Kidney capillary endothelial cell (primary cell): ENCODE data around the gene ZNF407.
"Not testable (repeated sequence)": the region's sequence is repeated elsewhere in the genome, so short reads cannot be mapped to it uniquely, and the experiment has no call there.

ENCODE experiments used
- DNase-seq: peaks from one replicate; pipeline ENCODE4 v3.0.0-alpha.2; 2018; ENCODE audit warnings: low spot score

The ZNF407 gene

GRCh38 chr18:75073654-75074053, 476.0 kb downstream of the ZNF407 start:
- no peak for DNase-seq

GRCh38 chr18:75074196-75075015, 476.7 kb downstream of the ZNF407 start:
- DNase-seq: no peak

GRCh38 chr18:75075016-75075305, 477.3 kb downstream of the ZNF407 start:
- DNase-seq: no peak

GRCh38 chr18:75075429-75075841, 477.8 kb downstream of the ZNF407 start:
- DNase-seq: no peak

- DNase-seq: no peak
Measured at GRCh38 chr18:75076286-75076685, 478.6 kb downstream of the ZNF407 start.

GRCh38 chr18:75081486-75081885, 483.8 kb downstream of the ZNF407 start:
- DNase-seq: no peak

GRCh38 chr18:75083131-75083530, 485.5 kb downstream of the ZNF407 start:
- DNase-seq: no peak

- DNase-seq: no peak
Measured at GRCh38 chr18:75083761-75084160, 486.1 kb downstream of the ZNF407 start.

- DNase-seq: not testable (repeated sequence)
Measured at GRCh38 chr18:75085676-75086075, 488.0 kb downstream of the ZNF407 start.

- no peak for DNase-seq
Measured at GRCh38 chr18:75086494-75087034, 488.9 kb downstream of the ZNF407 start.

- no peak for DNase-seq
Measured at GRCh38 chr18:75087119-75088020, 489.7 kb downstream of the ZNF407 start.

- no peak for DNase-seq
Measured at GRCh38 chr18:75088021-75088506, 490.4 kb downstream of the ZNF407 start.

- no peak for DNase-seq
Measured at GRCh38 chr18:75088622-75089211, 491.0 kb downstream of the ZNF407 start.

GRCh38 chr18:75089748-75090327, 492.2 kb downstream of the ZNF407 start:
- DNase-seq: no peak

- DNase-seq: no peak
Measured at GRCh38 chr18:75090336-75090735, 492.7 kb downstream of the ZNF407 start.

GRCh38 chr18:75097491-75098225, 500.0 kb downstream of the ZNF407 start:
- no peak for DNase-seq

- no peak for DNase-seq
Measured at GRCh38 chr18:75100832-75101630, 503.4 kb downstream of the ZNF407 start.

GRCh38 chr18:75101916-75102315, 504.2 kb downstream of the ZNF407 start:
- no peak for DNase-seq

- DNase-seq: not testable (repeated sequence)
Measured at GRCh38 chr18:75104029-75104428, 506.4 kb downstream of the ZNF407 start.

GRCh38 chr18:75104483-75104882, 506.8 kb downstream of the ZNF407 start:
- DNase-seq: no peak
